ENCODE data around the gene ZBTB46.

- TF ChIP-seq CTCF (IDR thresholded peaks at IDR 0.05; ENCODE audit: borderline replicate concordance, extremely low read depth, low read length, poor library complexity, severe bottlenecking), result no peak
- no peak for TF ChIP-seq EZH2 (IDR thresholded peaks at IDR 0.05; ENCODE audit: borderline replicate concordance, low read depth, low read length, severe bottlenecking)
These were observed 5.6 kb upstream of the ZBTB46 start for GRCh38 chr20:63836458-63837344.

Data from DND-41 (cell line).